Neural progenitor cell (in vitro differentiated cells): ENCODE measurements around the gene CNGA3. TPM values are rescaled to one million over a fixed set of nuclear protein-coding genes. Genes with fewer than 3 reads are reported as not detected.

Experiments used
- DNase-seq: peaks from one replicate; pipeline ENCODE4 v3.0.0-alpha.2; 2016; ENCODE audit warnings: low spot score
- H2AFZ ChIP-seq: fragments of 200-600 bp; sonication (generic); replicated peaks from 2 replicates; pipeline ENCODE4 v1.6.1; 2016; ENCODE audit warnings: antibody characterized with exemption
- H3F3A ChIP-seq: fragments of 200-600 bp; sonication (generic); 2 replicates; pipeline ENCODE4 v1.6.1; 2016; ENCODE audit warnings: antibody characterized with exemption, low read depth
- H3K27ac ChIP-seq: fragments of 200-600 bp; sonication (generic); 2 replicates; pipeline ENCODE4 v1.5.1; 2016; ENCODE audit warnings: mild to moderate bottlenecking
- H3K27me3 ChIP-seq: fragments of 200-600 bp; sonication (generic); 2 replicates; pipeline ENCODE4 v1.6.1; 2016; ENCODE audit warnings: mild to moderate bottlenecking, moderate library complexity
- H3K36me3 ChIP-seq: fragments of 200-600 bp; sonication (generic); 2 replicates; pipeline ENCODE4 v1.5.1; 2016
- H3K4me1 ChIP-seq: fragments of 200-600 bp; sonication (generic); 2 replicates; pipeline ENCODE4 v1.6.1; 2016; ENCODE audit warnings: mixed run types
- H3K4me2 ChIP-seq: fragments of 200-600 bp; sonication (generic); 2 replicates; pipeline ENCODE4 v1.6.1; 2016
- H3K4me3 ChIP-seq: fragments of 200-600 bp; sonication (generic); 2 replicates; pipeline ENCODE4 v1.5.1; 2016
- H3K79me2 ChIP-seq: fragments of 200-600 bp; sonication (generic); 2 replicates; pipeline ENCODE4 v1.6.1; 2016; ENCODE audit warnings: low read depth
- H3K9ac ChIP-seq: fragments of 200-600 bp; sonication (generic); 2 replicates; pipeline ENCODE4 v1.6.1; 2016
- H3K9me3 ChIP-seq: fragments of 200-600 bp; sonication (generic); 2 replicates; pipeline ENCODE4 v1.5.1; 2016; ENCODE audit warnings: low read depth
- H4K20me1 ChIP-seq: fragments of 200-600 bp; sonication (generic); 2 replicates; pipeline ENCODE4 v1.6.1; 2016; ENCODE audit warnings: low read depth
- H3K27ac Mint-ChIP-seq: 3 replicates; pipeline ENCODE4 v1.8.0; 2021; ENCODE audit warnings: mixed read lengths
- H3K27me3 Mint-ChIP-seq: 2 replicates; pipeline ENCODE4 v1.8.0; 2022; ENCODE audit warnings: low read depth, mild to moderate bottlenecking, inconsistent platforms, moderate library complexity, mixed read lengths; ENCODE audit not compliant: insufficient read depth
- H3K36me3 Mint-ChIP-seq: 3 replicates; pipeline ENCODE4 v1.8.0; 2021; ENCODE audit warnings: mixed read lengths
- H3K4me1 Mint-ChIP-seq: 3 replicates; pipeline ENCODE4 v1.8.0; 2021; ENCODE audit warnings: mixed read lengths
- H3K4me3 Mint-ChIP-seq: 3 replicates; pipeline ENCODE4 v1.8.0; 2021; ENCODE audit warnings: mild to moderate bottlenecking, moderate library complexity, mixed read lengths
- H3K9me3 Mint-ChIP-seq: 3 replicates; pipeline ENCODE4 v1.8.0; 2020; ENCODE audit warnings: mixed read lengths
- CTCF ChIP-seq: fragments of 200-600 bp; sonication (generic); IDR thresholded peaks from 2 replicates; pipeline ENCODE4 v1.5.1; 2017; ENCODE audit warnings: antibody characterized with exemption, mild to moderate bottlenecking
- EZH2 ChIP-seq: fragments of 200-600 bp; sonication (generic); IDR thresholded peaks from 2 replicates; pipeline ENCODE4 v1.6.1; 2017; ENCODE audit warnings: antibody characterized with exemption, mild to moderate bottlenecking, moderate library complexity
- EZH2phosphoT487 ChIP-seq: fragments of 200-600 bp; sonication (generic); IDR thresholded peaks from 2 replicates; pipeline ENCODE4 v1.6.1; 2017; ENCODE audit warnings: antibody characterized with exemption
- total RNA-seq: library from RNA; depleted of rRNA; stranded (reverse); fragments of >200 nt; gene quantifications from 2 replicates; pipeline ENCODE4 v1.2.3, GENCODE V29; 2015; ENCODE audit warnings: low replicate concordance

CNGA3 gene
- total RNA-seq, 1 donor from 2014 or later, result not detected

- Histone ChIP-seq H3K79me2 (no peaks in the 10 kb centered on the region), H4K20me1 (no peaks in the 10 kb centered on the region), H3F3A (no peaks in the 10 kb centered on the region), H2AFZ (peak overlapping the region; percentile 24), H3K36me3 (no peaks in the 10 kb centered on the region), H3K9me3 (no peaks in the 10 kb centered on the region), H3K4me2 (no peak overlapping the region), H3K4me3 (no peak overlapping the region), H3K27ac (no peak overlapping the region), H3K27me3 (no peaks in the 10 kb centered on the region), H3K9ac (no peak overlapping the region), H3K4me1 (peaks cover 8% of the 10 kb centered on the region)
- Mint-ChIP-seq H3K27ac (no peak overlapping the region), H3K4me1 (peaks cover 28% of the 10 kb centered on the region), H3K9me3 (no peaks in the 10 kb centered on the region), H3K4me3 (peak overlapping the region; percentile 58), H3K36me3 (no peaks in the 10 kb centered on the region), H3K27me3 (peaks cover 2% of the 10 kb centered on the region)
- TF ChIP-seq EZH2 (no peak), CTCF (no peak), EZH2phosphoT487 (no peak)
- DNase-seq, result no peak
Observed at GRCh38 chr2:98383166-98383565, 36.9 kb downstream of the CNGA3 start.

GRCh38 chr2:98385050-98385699 lies 38.9 kb downstream of the CNGA3 start:
- Histone ChIP-seq H4K20me1 (no peaks in the 10 kb centered on the region), H3K27me3 (no peaks in the 10 kb centered on the region), H3K4me3 (no peak overlapping the region), H3K9me3 (no peaks in the 10 kb centered on the region), H3F3A (no peaks in the 10 kb centered on the region), H3K36me3 (no peaks in the 10 kb centered on the region), H3K79me2 (no peaks in the 10 kb centered on the region), H3K9ac (no peak overlapping the region), H2AFZ (no peak overlapping the region), H3K27ac (no peak overlapping the region), H3K4me2 (no peak overlapping the region), H3K4me1 (peaks cover 8% of the 10 kb centered on the region)
- peak; percentile 88 for DNase-seq
- H3K27me3 Mint-ChIP-seq, result peaks cover 5% of the 10 kb centered on the region
- H3K4me3 Mint-ChIP-seq, result no peak overlapping the region
- no peaks in the 10 kb centered on the region for H3K36me3 Mint-ChIP-seq
- peak; percentile 99 for TF ChIP-seq CTCF
- TF ChIP-seq EZH2phosphoT487, result no peak
- H3K9me3 Mint-ChIP-seq, result no peaks in the 10 kb centered on the region
- H3K27ac Mint-ChIP-seq, result no peak overlapping the region
- peaks cover 16% of the 10 kb centered on the region for H3K4me1 Mint-ChIP-seq

- H3K4me1 ChIP-seq, result peaks cover 8% of the 10 kb centered on the region
- H3K9ac ChIP-seq, result no peak overlapping the region
- no peak overlapping the region for H3K4me2 ChIP-seq
- H3K79me2 ChIP-seq, result no peaks in the 10 kb centered on the region
- no peaks in the 10 kb centered on the region for H3K36me3 ChIP-seq
- no peak for DNase-seq
- H3F3A ChIP-seq, result no peaks in the 10 kb centered on the region
- Mint-ChIP-seq H3K9me3 (no peaks in the 10 kb centered on the region), H3K36me3 (no peaks in the 10 kb centered on the region), H3K4me3 (no peak overlapping the region), H3K4me1 (peaks cover 14% of the 10 kb centered on the region), H3K27me3 (peaks cover 5% of the 10 kb centered on the region), H3K27ac (no peak overlapping the region)
- H4K20me1 ChIP-seq, result no peaks in the 10 kb centered on the region
- H3K9me3 ChIP-seq, result no peaks in the 10 kb centered on the region
- TF ChIP-seq CTCF, result no peak
- no peak for TF ChIP-seq EZH2phosphoT487
- no peak for TF ChIP-seq EZH2
- H3K27me3 ChIP-seq, result no peaks in the 10 kb centered on the region
- no peak overlapping the region for H3K4me3 ChIP-seq
- no peak overlapping the region for H3K27ac ChIP-seq
- no peak overlapping the region for H2AFZ ChIP-seq
Observed at GRCh38 chr2:98387478-98387877, 41.2 kb downstream of the CNGA3 start.
